Sigmoid colon (tissue), 7 donors: ENCODE results near the gene LRRC28. TPM values are rescaled to one million over a fixed set of nuclear protein-coding genes. Genes with fewer than 3 reads are reported as not detected.

ENCODE experiments used
- DNase-seq: peaks from one replicate; pipeline ENCODE4 v3.0.0-alpha.2; 2019
- H3K27ac ChIP-seq, 4 donors: fragments of 200-600 bp; sonication (generic); one replicate each; pipeline ENCODE4 v1.5.1; 2016 to 2019; ENCODE audit warnings: mild to moderate bottlenecking in 1 of 4
- H3K27me3 ChIP-seq, 3 donors: fragments of 200-600 bp; sonication (generic); one replicate each; pipeline ENCODE4 v1.5.1; 2019; ENCODE audit warnings: mild to moderate bottlenecking in 1 of 3
- H3K36me3 ChIP-seq, 4 donors: fragments of 200-600 bp; sonication (generic); one replicate each; pipeline ENCODE4 v1.5.1; 2016 to 2019
- H3K4me1 ChIP-seq, 4 donors: fragments of 200-600 bp; sonication (generic); one replicate each; pipeline ENCODE4 v1.5.1; 2017 to 2019
- H3K4me3 ChIP-seq, 4 donors: fragments of 200-600 bp; sonication (generic); one replicate each; pipeline ENCODE4 v1.5.1; 2017 to 2019; ENCODE audit warnings: mild to moderate bottlenecking in 2 of 4, moderate library complexity in 1 of 4
- H3K9me3 ChIP-seq, 4 donors: fragments of 200-600 bp in 3 of 4; sonication (generic) in 3 of 4; one replicate each; pipeline versions ENCODE4 v1.5.1 to v1.6.1; 2013 to 2019
- CTCF ChIP-seq, 4 experiments: fragments of 450-650 bp in 3 of 4; fragments of 200-600 bp in 1 of 4; IDR thresholded peaks; one replicate each; pipeline ENCODE4 v1.5.1; 2016 to 2019; ENCODE audit warnings: antibody characterized with exemption in 4 of 4, mild to moderate bottlenecking in 3 of 4, moderate library complexity in 2 of 4
- EP300 ChIP-seq, 4 donors: sonication (generic); formaldehyde crosslinking; IDR thresholded peaks; one replicate each; pipeline ENCODE4 v1.6.1; 2017; ENCODE audit warnings: antibody characterized with exemption in 4 of 4
- POLR2A ChIP-seq, 2 donors: fragments of 450-650 bp; IDR thresholded peaks; one replicate each; pipeline ENCODE4 v1.6.1; 2016; ENCODE audit warnings: antibody characterized with exemption in 2 of 2, mild to moderate bottlenecking in 2 of 2, moderate library complexity in 2 of 2
- POLR2AphosphoS5 ChIP-seq, 4 donors: sonication (generic); formaldehyde crosslinking; IDR thresholded peaks; one replicate each; pipeline ENCODE4 v1.6.1; 2017; ENCODE audit warnings: antibody characterized with exemption in 4 of 4
- WGBS, 2 donors: extraction: QIAGEN DNeasy Blood & Tissue Kit; methylation state at CpG; one replicate each; pipeline ENCODE4 v1.1.7; 2013; 5-methylcytosine and 5-hydroxymethylcytosine counted together
- intact Hi-C: fragments of 100-400 bp; cut with DNase I; formaldehyde crosslinking; loops from one replicate; pipeline ENCODE4 v1.15.1; 2023
- polyA plus RNA-seq, 3 donors: library from polyadenylated mRNA; stranded (reverse); fragments of 200-250 nt; gene quantifications; one replicate each; pipeline ENCODE4 v1.2.3, GENCODE V29; 2013
- total RNA-seq, 4 donors: library from RNA; depleted of rRNA; stranded (reverse); fragments of >200 nt; gene quantifications; one replicate each; pipeline ENCODE4 v1.1.0, GENCODE V29; 2016
- donor health status: healthy with polysubstance abuse.
- donor health status: Bipolar disorder and iron deficiency.
- donor health status: healthy.

LRRC28 gene
- total and polyA plus RNA-seq, 7 donors = 13.6 to 52.3 (median 24.4) TPM

DNA sequence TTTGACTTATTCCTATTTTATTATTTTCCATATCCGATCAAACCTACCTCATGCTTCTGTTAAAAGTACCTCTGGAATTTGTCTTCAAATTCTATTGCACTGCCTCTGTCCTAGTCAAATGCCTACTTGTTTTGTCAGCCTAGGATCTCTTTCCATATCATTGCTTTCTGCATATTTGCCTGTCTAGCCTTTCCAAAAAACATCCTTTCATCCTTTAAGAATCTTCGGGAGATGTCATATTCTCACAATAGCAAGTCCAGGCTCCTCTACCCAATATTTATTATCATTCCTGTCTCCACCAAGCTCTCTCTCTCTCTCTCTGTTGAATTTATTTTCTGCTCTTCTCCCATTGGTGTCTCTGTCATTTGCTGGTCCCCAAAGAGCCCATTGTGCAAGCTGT lies 80.1 kb downstream of the LRRC28 start:
- H3K27me3 ChIP-seq = no peaks in the 10 kb centered on the region
- WGBS, 2 donors = 95 to 98% methylated on average over 2 of the region's 2 CpGs
- intact Hi-C loops = no loop called here
- H3K9me3 ChIP-seq = no peaks in the 10 kb centered on the region
- TF ChIP-seq CTCF (IDR thresholded peaks at IDR 0.05) = no peak
- TF ChIP-seq POLR2AphosphoS5 (IDR thresholded peaks at IDR 0.05) = no peak
- no peak for TF ChIP-seq EP300 (IDR thresholded peaks at IDR 0.05)
- no peak for TF ChIP-seq POLR2A (IDR thresholded peaks at IDR 0.05)
- no peak for DNase-seq
- peaks cover 0 to 2% (median 0%) of the 10 kb centered on the region in 4 donors for H3K36me3 ChIP-seq
- H3K4me3 ChIP-seq = no peak overlapping the region
- H3K27ac ChIP-seq = no peak overlapping the region
- no peaks in the 10 kb centered on the region for H3K4me1 ChIP-seq

- intact Hi-C loops = no loop called here
- Histone ChIP-seq H3K36me3 (peaks cover 0 to 12% (median 0%) of the 10 kb centered on the region in 4 donors), H3K27ac (no peak overlapping the region), H3K9me3 (no peaks in the 10 kb centered on the region), H3K4me3 (no peak overlapping the region), H3K27me3 (no peaks in the 10 kb centered on the region), H3K4me1 (no peaks in the 10 kb centered on the region)
- no peak for TF ChIP-seq POLR2A (IDR thresholded peaks at IDR 0.05)
- no peak for TF ChIP-seq CTCF (IDR thresholded peaks at IDR 0.05)
- no peak for TF ChIP-seq EP300 (IDR thresholded peaks at IDR 0.05)
- no peak for TF ChIP-seq POLR2AphosphoS5 (IDR thresholded peaks at IDR 0.05)
- no peak for DNase-seq
These were observed 82.1 kb downstream of the LRRC28 start for GRCh38 chr15:99333413-99333812.

GRCh38 chr15:99333981-99334380 lies 82.7 kb downstream of the LRRC28 start:
- Histone ChIP-seq H3K27ac (no peak overlapping the region), H3K36me3 (peaks cover 0 to 12% (median 0%) of the 10 kb centered on the region in 4 donors), H3K4me3 (no peak overlapping the region), H3K27me3 (no peaks in the 10 kb centered on the region), H3K4me1 (no peaks in the 10 kb centered on the region), H3K9me3 (no peaks in the 10 kb centered on the region)
- 84 to 91% methylated on average over 8 of the region's 8 CpGs for WGBS, 2 donors
- TF ChIP-seq EP300 (IDR thresholded peaks at IDR 0.05) = no peak
- TF ChIP-seq CTCF (IDR thresholded peaks at IDR 0.05) = no peak
- no peak for TF ChIP-seq POLR2A (IDR thresholded peaks at IDR 0.05)
- no peak for TF ChIP-seq POLR2AphosphoS5 (IDR thresholded peaks at IDR 0.05)
- DNase-seq = no peak
- intact Hi-C loops = no loop called here

GRCh38 chr15:99335508-99335907 lies 84.2 kb downstream of the LRRC28 start:
- no peak overlapping the region for H3K27ac ChIP-seq
- no peak for TF ChIP-seq POLR2AphosphoS5 (IDR thresholded peaks at IDR 0.05)
- no peak for TF ChIP-seq POLR2A (IDR thresholded peaks at IDR 0.05)
- no peak for TF ChIP-seq CTCF (IDR thresholded peaks at IDR 0.05)
- no peak for TF ChIP-seq EP300 (IDR thresholded peaks at IDR 0.05)
- intact Hi-C loops = no loop called here
- no peaks in the 10 kb centered on the region for H3K27me3 ChIP-seq
- H3K36me3 ChIP-seq = peaks cover 0 to 12% (median 0%) of the 10 kb centered on the region in 4 donors
- no peak for DNase-seq
- no peaks in the 10 kb centered on the region for H3K9me3 ChIP-seq
- H3K4me3 ChIP-seq = no peak overlapping the region
- H3K4me1 ChIP-seq = no peaks in the 10 kb centered on the region

DNA sequence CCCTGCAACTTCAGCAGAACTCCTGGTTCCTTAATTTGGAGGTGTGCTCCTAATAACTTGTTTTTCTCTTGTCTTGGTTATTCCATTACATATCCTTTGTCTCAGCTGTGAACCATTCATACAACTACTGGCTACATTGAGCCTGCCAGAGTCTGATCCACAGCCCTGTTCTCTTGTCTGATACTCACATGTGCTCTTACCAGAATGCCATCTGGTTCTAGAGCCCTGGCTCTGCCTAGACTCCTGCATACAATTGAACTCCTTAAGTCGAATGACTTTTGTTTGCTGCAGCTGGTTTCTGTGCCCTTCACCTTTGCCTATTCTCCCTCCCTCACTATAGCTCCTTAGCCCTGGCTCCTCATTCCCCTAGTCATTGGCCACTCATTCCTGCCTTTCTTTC lies 85.5 kb downstream of the LRRC28 start:
- no peak for DNase-seq
- no peaks in the 10 kb centered on the region for H3K9me3 ChIP-seq
- no peaks in the 10 kb centered on the region for H3K27me3 ChIP-seq
- no peaks in the 10 kb centered on the region for H3K4me1 ChIP-seq
- TF ChIP-seq EP300 (IDR thresholded peaks at IDR 0.05) (no peak), POLR2A (IDR thresholded peaks at IDR 0.05) (no peak), CTCF (IDR thresholded peaks at IDR 0.05) (no peak), POLR2AphosphoS5 (IDR thresholded peaks at IDR 0.05) (no peak)
- intact Hi-C loops = no loop called here
- no peak overlapping the region for H3K27ac ChIP-seq
- H3K36me3 ChIP-seq = peaks cover 0 to 12% (median 0%) of the 10 kb centered on the region in 4 donors
- H3K4me3 ChIP-seq = no peak overlapping the region
- WGBS, 2 donors = 88 to 91% methylated on average over 1 of the region's 1 CpG
